HG03469 (cell line): ENCODE data around the gene PYCR2.

Experiments
- ATAC-seq: cut with Tn5 transposase; IDR thresholded peaks from one replicate; pipeline ENCODE4 v1.9.1; 2021; ENCODE audit warnings: mild to moderate bottlenecking, moderate library complexity, moderate number of reproducible peaks; ENCODE audit not compliant: unreplicated experiment

PYCR2 gene

GRCh38 chr1:225879521-225880221 lies 44.4 kb downstream of the PYCR2 start:
- ATAC-seq, result no peak

DNA sequence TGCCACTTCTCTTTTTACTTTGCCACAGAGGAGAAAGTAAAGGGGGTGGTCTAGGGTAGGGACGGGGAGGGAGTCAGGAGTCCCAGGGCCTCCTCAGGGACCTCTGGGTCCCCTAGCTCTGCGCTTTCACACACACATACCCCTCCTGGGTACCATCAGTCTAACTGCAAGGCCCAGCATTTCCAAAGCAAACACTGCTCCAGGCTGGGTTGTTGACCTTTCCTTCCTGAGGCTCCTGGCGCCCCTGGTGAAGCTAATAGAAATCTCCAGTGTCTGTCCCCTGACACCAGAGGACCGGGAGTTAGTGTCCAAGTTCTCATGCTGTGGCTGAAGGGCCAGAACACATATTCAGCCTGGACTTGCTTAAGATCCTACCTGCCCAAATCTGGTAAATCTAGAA lies 45.8 kb downstream of the PYCR2 start:
- ATAC-seq, result no peak

- no peak for ATAC-seq
Measured at GRCh38 chr1:225877580-225877979, 46.5 kb downstream of the PYCR2 start.

GRCh38 chr1:225876900-225877510 lies 47.0 kb downstream of the PYCR2 start:
- ATAC-seq, result no peak

- ATAC-seq, result no peak
Measured at GRCh38 chr1:225875044-225875815, 48.8 kb downstream of the PYCR2 start.

DNA sequence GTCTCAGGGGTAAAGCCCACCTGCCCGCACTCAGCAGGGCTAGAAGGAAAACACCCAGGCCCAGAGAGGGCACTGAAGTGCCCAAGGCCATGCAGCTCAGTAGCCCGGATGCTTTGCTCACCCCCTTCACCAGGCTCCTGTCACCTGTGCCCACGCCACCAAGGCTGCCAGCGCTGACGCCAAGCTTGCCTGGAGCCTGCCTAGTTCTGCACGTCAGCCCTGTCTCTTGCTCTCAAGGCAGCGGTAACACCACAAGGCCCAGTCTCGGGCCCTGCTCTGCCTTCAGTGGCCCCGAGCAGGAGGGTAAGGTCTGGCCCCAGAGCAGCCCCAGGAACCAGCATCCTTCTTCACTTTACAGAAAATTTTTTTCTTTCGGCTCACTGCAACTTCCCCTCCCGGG lies 49.6 kb downstream of the PYCR2 start:
- no peak for ATAC-seq

- ATAC-seq, result no peak
Measured at GRCh38 chr1:225873281-225873850, 50.7 kb downstream of the PYCR2 start.

DNA sequence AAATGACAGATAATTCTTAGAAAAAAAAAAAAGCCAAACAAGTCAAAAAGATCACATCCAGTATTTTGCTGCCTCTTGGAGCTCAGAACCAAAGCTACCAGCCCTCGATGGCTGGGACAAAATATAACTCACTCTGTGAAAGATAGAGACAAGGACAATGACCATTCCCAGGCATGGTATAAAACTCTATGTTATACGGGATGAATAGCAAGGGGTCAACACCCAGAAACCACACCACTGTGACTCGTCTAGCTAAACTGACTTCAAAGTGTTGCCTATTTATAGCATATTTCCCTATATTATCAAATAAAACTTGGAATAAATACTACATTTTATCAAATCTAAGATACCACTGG lies 52.0 kb downstream of the PYCR2 start:
- no peak for ATAC-seq

DNA sequence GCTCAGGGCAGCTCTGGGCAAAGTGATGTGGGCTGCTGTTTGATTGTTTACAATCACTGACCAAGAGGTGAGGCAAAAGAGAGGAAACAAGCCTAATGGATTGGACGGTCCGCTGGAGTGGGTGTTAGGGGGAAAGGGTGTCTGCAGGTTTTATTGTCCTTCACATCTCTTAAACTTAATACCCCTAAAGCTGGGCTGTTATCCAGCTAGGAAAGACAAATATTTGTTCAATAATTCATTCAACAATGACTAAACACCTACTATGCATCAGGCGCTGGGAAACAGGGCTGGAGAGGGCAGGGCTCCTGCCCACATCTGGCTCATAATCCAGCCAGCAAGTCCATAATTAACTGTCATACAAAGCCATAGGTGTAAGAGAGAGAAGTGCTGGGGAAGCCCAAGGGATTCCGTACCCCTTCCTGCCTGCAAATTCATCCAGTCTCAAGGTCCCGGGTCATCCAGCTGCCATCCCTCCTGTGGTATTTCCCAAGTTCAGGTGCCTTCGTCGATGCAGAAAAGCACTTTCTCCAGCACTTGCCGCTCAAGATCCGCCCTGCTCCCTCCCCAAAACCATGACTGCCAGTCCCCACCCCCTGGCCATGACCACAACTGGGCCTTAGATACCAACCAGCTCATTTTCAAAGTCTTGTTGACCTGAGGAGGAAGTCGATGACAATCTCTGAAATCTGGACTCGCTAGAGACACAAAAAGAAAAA lies 52.5 kb downstream of the PYCR2 start:
- no peak for ATAC-seq

GRCh38 chr1:225870911-225871310 lies 53.1 kb downstream of the PYCR2 start:
- no peak for ATAC-seq
